GM23338 (cell line): ENCODE measurements around the gene ZYX. TPM values are rescaled to one million over a fixed set of nuclear protein-coding genes. Genes with fewer than 3 reads are reported as not detected.
A peak's percentile ranks its signal among the peaks of the same experiment; 100 is the strongest.

ENCODE experiments used
- ATAC-seq: fragments of 200-7000 bp; cut with Tn5 transposase; 3 replicates; pipeline ENCODE4 v1.9.1; 2020
- DNase-seq: peaks from one replicate; pipeline ENCODE4 v3.0.0-alpha.2; 2015; ENCODE audit warnings: low spot score
- H2AFZ ChIP-seq: fragments of 200-600 bp; sonication (generic); 2 replicates; pipeline ENCODE4 v1.8.0; 2016; ENCODE audit warnings: antibody characterized with exemption, mild to moderate bottlenecking, moderate library complexity
- H3F3A ChIP-seq: fragments of 200-600 bp; sonication (generic); replicated peaks from 2 replicates; pipeline ENCODE4 v1.8.0; 2017; ENCODE audit warnings: antibody characterized with exemption, mixed run types, low read depth
- H3K27ac ChIP-seq: fragments of 200-600 bp; sonication (generic); 2 replicates; pipeline ENCODE4 v1.6.1; 2016; ENCODE audit warnings: low read depth
- H3K27me3 ChIP-seq: fragments of 200-600 bp; sonication (generic); 2 replicates; pipeline ENCODE4 v1.8.0; 2016; ENCODE audit warnings: mild to moderate bottlenecking, mixed run types, moderate library complexity; ENCODE audit not compliant: insufficient read depth
- H3K36me3 ChIP-seq: fragments of 200-600 bp; sonication (generic); 2 replicates; pipeline ENCODE4 v1.8.0; 2016; ENCODE audit warnings: mild to moderate bottlenecking; ENCODE audit not compliant: insufficient read depth
- H3K4me1 ChIP-seq: fragments of 200-600 bp; sonication (generic); 2 replicates; pipeline ENCODE4 v1.8.0; 2016; ENCODE audit warnings: mild to moderate bottlenecking, moderate library complexity; ENCODE audit not compliant: insufficient read depth
- H3K4me2 ChIP-seq: fragments of 200-600 bp; sonication (generic); 2 replicates; pipeline ENCODE4 v1.7.1; 2017; ENCODE audit warnings: mixed run types
- H3K4me3 ChIP-seq: fragments of 200-600 bp; sonication (generic); 2 replicates; pipeline ENCODE4 v1.6.1; 2016; ENCODE audit warnings: mixed run types
- H3K79me2 ChIP-seq: fragments of 200-600 bp; sonication (generic); replicated peaks from 2 replicates; pipeline ENCODE4 v1.8.0; 2017; ENCODE audit warnings: mild to moderate bottlenecking; ENCODE audit not compliant: insufficient read depth
- H3K9me2 ChIP-seq: fragments of 200-600 bp; sonication (generic); 2 replicates; pipeline ENCODE4 v1.8.0; 2017; ENCODE audit not compliant: insufficient read depth
- H4K20me1 ChIP-seq: fragments of 200-600 bp; sonication (generic); replicated peaks from 2 replicates; pipeline ENCODE4 v1.8.0; 2017; ENCODE audit warnings: mild to moderate bottlenecking; ENCODE audit not compliant: insufficient read depth
- H3K27ac Mint-ChIP-seq: 2 replicates; pipeline ENCODE4 v1.8.0; 2020; ENCODE audit warnings: inconsistent platforms, mild to moderate bottlenecking, moderate library complexity, mixed read lengths
- H3K27me3 Mint-ChIP-seq: 3 replicates; pipeline ENCODE4 v1.8.0; 2022; ENCODE audit warnings: low read depth, mild to moderate bottlenecking, moderate library complexity, mixed read lengths, inconsistent platforms; ENCODE audit not compliant: insufficient read depth, poor library complexity
- H3K36me3 Mint-ChIP-seq: 3 replicates; pipeline ENCODE4 v1.8.0; 2021; ENCODE audit warnings: low read depth, mild to moderate bottlenecking, inconsistent platforms, moderate library complexity, mixed read lengths
- H3K4me1 Mint-ChIP-seq: 3 replicates; pipeline ENCODE4 v1.8.0; 2020; ENCODE audit warnings: mild to moderate bottlenecking, inconsistent platforms, mixed read lengths
- H3K4me3 Mint-ChIP-seq: 3 replicates; pipeline ENCODE4 v1.8.0; 2021; ENCODE audit warnings: moderate library complexity, mild to moderate bottlenecking, inconsistent platforms, mixed read lengths
- H3K9me3 Mint-ChIP-seq: 3 replicates; pipeline ENCODE4 v1.8.0; 2020; ENCODE audit warnings: moderate library complexity, mild to moderate bottlenecking, inconsistent platforms, mixed read lengths
- CREB1 ChIP-seq: fragments of 250-450 bp; sonication (Bioruptor Pico); IDR thresholded peaks from 2 replicates; pipeline ENCODE4 v1.5.0; 2020; ENCODE audit warnings: low read depth, mild to moderate bottlenecking, moderate library complexity
- CTCF ChIP-seq, 2 experiments: fragments of 200-600 bp in 1 of 2; sonication (generic) in 1 of 2; conservative IDR thresholded peaks; 2 replicates each; pipeline versions ENCODE4 v1.5.1 to v1.6.1; 2016 to 2017; ENCODE audit warnings: antibody characterized with exemption in 2 of 2, low read depth in 2 of 2, mild to moderate bottlenecking in 2 of 2, moderate library complexity in 1 of 2
- EZH2phosphoT487 ChIP-seq: fragments of 200-600 bp; sonication (generic); IDR thresholded peaks from one replicate; pipeline ENCODE4 v1.8.1; 2018; ENCODE audit warnings: antibody characterized with exemption; ENCODE audit not compliant: unreplicated experiment
- POLR2AphosphoS5 ChIP-seq: IDR thresholded peaks from 2 replicates; pipeline ENCODE4 v1.6.1; 2016; ENCODE audit warnings: antibody characterized with exemption, low read depth
- REST ChIP-seq: IDR thresholded peaks from one replicate; pipeline ENCODE4 v1.6.1; 2018; ENCODE audit warnings: antibody characterized with exemption; ENCODE audit not compliant: unreplicated experiment
- STAT1 ChIP-seq: IDR thresholded peaks from one replicate; pipeline ENCODE4 v1.6.1; 2016; ENCODE audit warnings: antibody characterized with exemption; ENCODE audit not compliant: unreplicated experiment
- ZNF331 ChIP-seq: fragments of 250-450 bp; sonication (Bioruptor Pico); IDR thresholded peaks from 2 replicates; pipeline ENCODE4 v1.5.0; 2020; ENCODE audit warnings: low read depth, mild to moderate bottlenecking, moderate library complexity
- ZNF462 ChIP-seq: fragments of 250-450 bp; sonication (Bioruptor Pico); IDR thresholded peaks from 2 replicates; pipeline ENCODE4 v1.5.0; 2020; ENCODE audit warnings: mild to moderate bottlenecking, moderate library complexity
- polyA plus RNA-seq: library from polyadenylated mRNA; unstranded; fragments of >200 nt; fragmentation: Nextera tagmentation; extraction: Ambion mirVana; gene quantifications from 2 replicates; pipeline ENCODE4 v1.2.1, GENCODE V29; 2016
- total RNA-seq: library from RNA; depleted of rRNA; stranded (reverse); fragments of >200 nt; shearing (Covaris generic); gene quantifications from 2 replicates; pipeline ENCODE4 v1.2.3, GENCODE V29; 2014

Gene ZYX
- total and polyA plus RNA-seq, 2 experiments from 2014 or later, result 111 to 141 TPM

GRCh38 chr7:143363016-143363937 lies 17.9 kb upstream of the ZYX start:
- Histone ChIP-seq H2AFZ (peak overlapping the region; percentile 95), H3K4me3 (peak overlapping the region; percentile 91), H3F3A (no peaks in the 10 kb centered on the region), H3K4me1 (peaks cover 20% of the 10 kb centered on the region), H3K4me2 (peak overlapping the region; percentile 99), H3K27me3 (peaks cover 22% of the 10 kb centered on the region), H3K36me3 (peaks cover 2% of the 10 kb centered on the region; the same call in 1 of the 2 replicates), H3K9me2 (no peaks in the 10 kb centered on the region; the same call in 1 of the 2 replicates), H3K79me2 (no peaks in the 10 kb centered on the region), H4K20me1 (no peaks in the 10 kb centered on the region), H3K27ac (no peak overlapping the region)
- H3K27ac Mint-ChIP-seq, result no peak overlapping the region
- TF ChIP-seq CREB1 (CRISPR knock-in tag) (no peak), ZNF462 (CRISPR knock-in tag) (no peak), EZH2phosphoT487 (no peak), ZNF331 (CRISPR knock-in tag) (no peak), STAT1 (no peak), POLR2AphosphoS5 (no peak), REST (no peak), CTCF (conservative IDR thresholded peaks at IDR 0.05; ENCODE audit: low read depth in 2 of 2) (no peak)
- H3K36me3 Mint-ChIP-seq, result peaks cover 17% of the 10 kb centered on the region
- DNase-seq, result no peak
- no peak; the same call in 2 of the 3 replicates for ATAC-seq
- H3K4me3 Mint-ChIP-seq, result peak overlapping the region; percentile 71
- H3K9me3 Mint-ChIP-seq, result no peaks in the 10 kb centered on the region; the same call in 1 of the 3 replicates
- peaks cover 23% of the 10 kb centered on the region for H3K27me3 Mint-ChIP-seq
- peaks cover 25% of the 10 kb centered on the region for H3K4me1 Mint-ChIP-seq
